ENCODE results near the gene HDAC4. TPM values are rescaled to one million over a fixed set of nuclear protein-coding genes. Genes with fewer than 3 reads are reported as not detected.

HDAC4 gene
- total and polyA plus RNA-seq, 2 of the 8 experiments (the other 6 are each of a cell fraction or from before 2014, with no cell fraction given), result 15.4 to 31.5 TPM

DNA sequence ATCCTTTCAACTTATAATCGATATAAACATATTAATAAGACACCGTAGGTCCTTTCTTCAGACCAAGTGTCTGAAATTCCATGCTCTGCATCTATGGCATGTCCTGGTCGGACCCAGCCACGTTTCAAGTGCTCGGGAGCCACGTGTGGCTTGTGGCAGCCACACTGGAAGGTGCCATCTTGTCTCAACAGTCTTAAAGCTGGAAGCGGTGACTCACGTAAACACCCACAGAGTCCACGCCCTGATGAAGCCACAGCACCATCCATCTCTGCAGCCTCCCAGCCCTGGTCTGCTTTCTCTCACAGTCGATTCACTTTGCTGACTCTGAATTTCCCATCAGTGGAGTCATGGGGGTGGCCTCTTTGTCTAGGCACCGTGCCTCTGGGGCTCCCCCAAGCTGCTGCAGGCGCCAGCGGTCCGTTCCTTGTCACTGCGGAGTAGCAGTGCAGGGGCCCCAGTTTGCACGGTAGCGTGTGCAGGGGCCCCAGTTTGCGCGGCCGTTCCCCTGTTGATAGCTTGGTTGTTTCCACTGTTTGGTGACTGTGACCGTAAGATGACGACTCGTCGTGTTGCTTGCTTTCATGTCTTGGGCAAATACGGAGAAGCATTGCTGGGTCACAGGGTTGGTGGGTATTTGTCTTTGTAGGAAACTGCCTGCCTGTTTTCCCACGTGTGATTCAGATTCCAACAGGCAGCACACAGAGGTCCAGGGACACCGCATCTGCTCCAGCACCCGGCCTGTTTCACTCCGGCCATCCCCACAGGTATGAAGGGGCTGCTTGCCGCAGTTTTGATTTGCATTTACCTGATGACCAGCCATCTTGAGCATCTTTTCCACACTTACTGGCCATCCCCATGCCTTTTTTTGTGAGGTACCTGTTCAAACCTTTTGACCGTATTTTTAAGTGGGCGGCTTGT is 240.3 kb downstream of the HDAC4 start:
- Histone ChIP-seq H3K9me3 (ENCODE audit: insufficient read depth in 2 of 2, low read depth in 1 of 2, low read length in 1 of 2) (no peaks in the 10 kb centered on the region), H2BK5ac (ENCODE audit: low read depth, low read length) (no peak overlapping the region), H3K4me2 (ENCODE audit: insufficient read depth in 1 of 2, low read depth in 2 of 2, low read length in 2 of 2) (no peak overlapping the region), H3K56ac (replicated peaks; ENCODE audit: insufficient read length, low read depth, low read length) (no peak overlapping the region), H2BK12ac (ENCODE audit: low read depth, low read length) (no peak overlapping the region), H2BK15ac (ENCODE audit: low read length) (no peak overlapping the region), H3K4ac (replicated peaks; ENCODE audit: insufficient read length, low read depth, low read length) (no peak overlapping the region), H3K27me3 (replicated peaks in 1 of 4; ENCODE audit: control insufficient read depth in 3 of 4, extremely low read depth in 1 of 4, insufficient read depth in 3 of 4, low read length in 3 of 4) (no peaks in the 10 kb centered on the region), H2BK120ac (replicated peaks; ENCODE audit: low read depth, low read length) (no peak overlapping the region), H3K14ac (ENCODE audit: insufficient read length) (no peak overlapping the region), H3K9ac (replicated peaks in 1 of 4; ENCODE audit: extremely low read depth in 1 of 4, low read depth in 3 of 4, low read length in 3 of 4) (no peak overlapping the region), H3K23ac (ENCODE audit: insufficient read length) (no peak overlapping the region), H2AK5ac (ENCODE audit: low read depth, low read length) (no peak overlapping the region), H3K79me2 (ENCODE audit: control insufficient read depth in 1 of 2, insufficient read depth in 2 of 2, low read length in 2 of 2) (no peaks in the 10 kb centered on the region), H3K79me1 (ENCODE audit: low read depth, low read length) (no peaks in the 10 kb centered on the region), H3K4me1 (replicated peaks in 1 of 4; ENCODE audit: control insufficient read depth in 3 of 4, insufficient read depth in 4 of 4, low read length in 3 of 4) (no peaks in the 10 kb centered on the region), H3K4me3 (ENCODE audit: extremely low read depth in 1 of 4, insufficient read depth in 2 of 4, low read depth in 3 of 4, low read length in 4 of 4) (no peak overlapping the region), H3K23me2 (ENCODE audit: low read depth, low read length) (peaks cover 7% of the 10 kb centered on the region; the same call in 1 of the 2 replicates), H3K18ac (ENCODE audit: extremely low read depth, low read length) (no peak overlapping the region), H4K5ac (ENCODE audit: insufficient read length, low read depth, low read length) (no peak overlapping the region), H4K91ac (replicated peaks; ENCODE audit: insufficient read length, low read length) (no peak overlapping the region), H3K27ac (ENCODE audit: low read depth, low read length) (no peak overlapping the region), H3K36me3 (ENCODE audit: control insufficient read depth in 2 of 4, insufficient read depth in 4 of 4, low read length in 3 of 4) (peaks cover 0 to 8% (median 6%) of the 10 kb centered on the region in 4 experiments; a peak in 4 of 8 replicates), H2AFZ (ENCODE audit: low read length) (no peak overlapping the region), H2BK20ac (ENCODE audit: low read length) (no peak overlapping the region), H4K20me1 (replicated peaks in 1 of 2; ENCODE audit: control insufficient read depth in 1 of 2, insufficient read depth in 2 of 2, low read length in 2 of 2) (peaks cover 0 to 7% of the 10 kb centered on the region in 2 experiments), H4K8ac (ENCODE audit: extremely low read depth, insufficient read depth, low read length) (no peak overlapping the region)
- WGBS, 2 experiments (ENCODE audit: extremely low coverage in 1 of 2, insufficient coverage in 1 of 2, insufficient read length in 1 of 2, insufficient replicate concordance in 2 of 2, low coverage in 1 of 2, low lambda C conversion rate in 2 of 2, missing lambda C conversion rate in 1 of 2), result 93 to 100% methylated on average over 1 to 32 of the region's 32 CpGs
- FAIRE-seq, result no peak
- CTCF ChIA-PET (ENCODE audit: partially characterized antibody), result interaction anchor here (0.5 to 2.5 kb wide), 5 partner anchors 9 to 107 kb away, joined by 3 to 5 read pairs (median 3); no protein-coding TSS in a partner anchor
- no peak for DNase-seq (ENCODE audit: low read depth in 1 of 2, low spot score in 2 of 2)
- POLR2A ChIA-PET (ENCODE audit: partially characterized antibody), result no interaction called here
- TF ChIP-seq CEBPB (IDR thresholded peaks at IDR 0.05; ENCODE audit: low read depth, low read length) (no peak), KDM5A (IDR thresholded peaks at IDR 0.05; ENCODE audit: low read length) (no peak), TBP (IDR thresholded peaks at IDR 0.05; ENCODE audit: low read depth, low read length) (no peak), BACH1 (IDR thresholded peaks at IDR 0.05; ENCODE audit: low read length) (no peak), TAF1 (IDR thresholded peaks at IDR 0.05; ENCODE audit: low read depth, low read length) (no peak), GABPA (IDR thresholded peaks at IDR 0.05; ENCODE audit: borderline replicate concordance, insufficient read depth, low read length) (no peak), TEAD4 (IDR thresholded peaks at IDR 0.05; ENCODE audit: low read depth, low read length) (no peak), FOSL1 (IDR thresholded peaks at IDR 0.05; ENCODE audit: insufficient read depth, low read depth, low read length) (no peak), EP300 (IDR thresholded peaks at IDR 0.05; ENCODE audit: borderline replicate concordance in 1 of 2, low read depth in 2 of 2, low read length in 2 of 2) (no peak), HDAC2 (IDR thresholded peaks at IDR 0.05; ENCODE audit: borderline replicate concordance in 1 of 2, low read depth in 2 of 2, low read length in 2 of 2) (no peak)
- TF ChIP-seq, protein P1, sequence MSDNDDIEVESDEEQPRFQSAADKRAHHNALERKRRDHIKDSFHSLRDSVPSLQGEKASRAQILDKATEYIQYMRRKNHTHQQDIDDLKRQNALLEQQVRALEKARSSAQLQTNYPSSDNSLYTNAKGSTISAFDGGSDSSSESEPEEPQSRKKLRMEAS (IDR thresholded peaks at IDR 0.05), result no peak

Measured in H1 (cell line).